OCI-LY3 (cell line): Measurements from ENCODE around the gene CWF19L2.

Experiments
- CTCF ChIP-seq: fragments of 200-600, 300-600 bp; sonication (generic); IDR thresholded peaks from 2 replicates; pipeline ENCODE4 v1.5.1; 2014; ENCODE audit warnings: antibody characterized with exemption, low read length, low read depth
- EZH2phosphoT487 ChIP-seq: fragments of 200-600 bp; shearing (Covaris generic); IDR thresholded peaks from 2 replicates; pipeline ENCODE4 v1.6.1; 2018; ENCODE audit warnings: antibody characterized with exemption, mixed run types, low read depth

DNA sequence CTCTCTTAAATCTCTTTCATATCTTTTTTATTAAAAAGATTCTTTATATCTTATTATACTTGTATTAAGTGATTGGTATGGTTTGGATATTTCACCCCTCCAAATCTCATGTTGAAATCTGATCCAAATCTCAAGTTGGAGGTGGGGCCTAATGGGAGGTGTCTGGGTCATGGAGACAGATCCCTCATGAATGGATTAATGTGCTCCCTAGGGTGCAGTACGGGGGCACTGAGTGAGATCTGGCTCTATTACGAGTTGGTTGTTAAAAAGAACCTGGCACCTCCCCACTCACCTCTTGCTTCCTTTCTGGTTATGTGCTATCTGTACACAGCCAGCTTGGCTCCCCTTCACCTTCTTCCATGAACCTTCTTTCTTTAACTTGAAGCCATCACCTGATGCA is 149.6 kb downstream of the CWF19L2 start:
- TF ChIP-seq CTCF: no peak
- TF ChIP-seq EZH2phosphoT487: no peak
